HG02798 (cell line): ENCODE data around the gene MVB12A.

Experiments
- ATAC-seq: cut with Tn5 transposase; IDR thresholded peaks from one replicate; pipeline ENCODE4 v1.9.1; 2021; ENCODE audit warnings: mild to moderate bottlenecking; ENCODE audit not compliant: unreplicated experiment, poor library complexity

Gene MVB12A

DNA sequence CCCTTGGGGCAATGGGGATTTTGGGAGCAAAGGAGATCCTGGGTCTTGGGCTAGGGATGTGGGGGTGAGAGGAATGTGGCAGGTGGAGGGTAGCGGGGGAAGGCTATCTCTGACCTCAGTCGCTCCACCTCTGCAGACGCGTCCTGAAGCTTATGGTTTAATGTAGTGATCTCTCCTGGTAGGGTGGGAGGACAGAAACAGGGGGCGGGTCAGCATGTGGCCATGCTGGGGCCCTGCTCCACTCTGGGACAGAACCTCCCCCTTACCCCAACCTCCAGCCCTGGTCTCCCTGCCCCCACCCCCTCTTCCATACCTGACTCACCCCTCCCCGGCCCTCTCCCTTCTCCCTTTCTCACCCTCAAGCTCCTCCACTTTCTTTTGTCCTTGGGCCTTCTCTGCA, 15.8 kb upstream of the MVB12A start:
- ATAC-seq = no peak

DNA sequence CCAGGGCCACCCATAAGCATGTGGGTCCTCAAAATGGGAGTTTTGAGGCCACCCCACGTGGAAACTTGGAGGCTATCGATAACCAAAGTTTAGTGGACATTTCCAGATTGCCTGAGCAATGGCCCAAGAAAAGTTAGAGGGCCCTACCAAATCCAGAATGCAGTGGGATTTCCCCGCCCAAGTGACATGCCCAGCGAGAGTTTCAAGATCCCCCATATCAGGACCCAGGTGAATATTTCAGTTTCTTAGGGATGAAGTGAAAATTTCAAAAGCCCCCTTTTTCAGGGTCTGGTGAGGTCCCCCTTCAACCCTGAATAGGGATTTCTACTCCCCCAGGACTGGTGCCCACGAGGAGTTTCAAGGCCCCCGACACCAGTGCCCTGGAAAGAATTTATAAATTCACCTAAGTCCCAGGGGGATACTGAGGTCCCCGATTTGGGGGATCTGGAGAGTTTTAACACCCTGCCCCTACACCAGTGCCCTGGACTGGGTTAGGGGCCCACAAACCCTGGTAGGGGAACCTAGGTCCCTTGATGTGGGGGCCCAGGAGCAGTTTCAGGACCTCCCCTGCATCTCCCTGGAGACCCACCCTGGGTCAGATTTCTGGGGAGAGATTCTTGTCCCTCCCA, 15.1 kb upstream of the MVB12A start:
- peak; percentile 1 for ATAC-seq

DNA sequence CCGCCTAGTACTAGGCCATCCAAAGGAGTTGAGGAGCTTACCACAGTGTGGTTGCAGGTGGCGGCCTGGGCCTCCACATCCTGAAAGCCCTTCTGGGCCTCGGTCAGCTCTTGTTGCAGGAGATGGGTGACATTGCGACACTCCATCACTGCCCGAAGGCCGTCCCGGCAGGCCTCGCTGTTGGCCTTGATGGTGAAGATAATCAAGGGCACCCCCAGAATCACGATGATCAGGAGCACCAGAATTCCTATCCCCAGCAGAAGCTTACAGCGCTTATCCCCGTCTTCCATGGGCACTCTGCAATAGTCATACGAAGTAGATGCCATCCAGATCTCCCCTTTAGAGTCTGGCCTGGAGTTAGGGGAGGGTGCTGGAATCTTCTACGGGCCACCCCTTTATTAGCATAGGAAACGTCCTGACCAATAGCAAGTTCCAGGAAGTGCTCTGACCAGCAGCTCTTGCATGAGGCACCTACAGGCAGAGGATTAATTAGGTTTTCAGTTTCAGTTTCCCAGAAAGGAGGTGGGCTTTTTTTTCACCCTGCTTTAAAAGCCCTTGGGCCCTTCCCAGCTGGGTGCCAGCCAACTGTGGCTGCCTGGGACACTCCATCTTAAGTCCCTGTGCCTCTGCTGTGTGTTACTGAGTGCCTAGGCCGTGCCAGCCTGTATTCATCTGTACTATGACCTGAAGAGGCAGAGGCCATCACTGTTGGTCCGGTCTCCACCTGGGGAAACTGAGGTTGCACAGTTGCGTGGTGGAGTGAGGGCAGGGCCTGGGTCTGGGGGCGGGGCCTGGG, 14.4 kb upstream of the MVB12A start, which contains the start of gene BST2:
Gene BST2, minus strand, starts transcription at position 381 of the 796 bp plus-strand sequence. Its CDS starts 55 bp downstream, at position 326.
- ATAC-seq = peak; percentile 85

DNA sequence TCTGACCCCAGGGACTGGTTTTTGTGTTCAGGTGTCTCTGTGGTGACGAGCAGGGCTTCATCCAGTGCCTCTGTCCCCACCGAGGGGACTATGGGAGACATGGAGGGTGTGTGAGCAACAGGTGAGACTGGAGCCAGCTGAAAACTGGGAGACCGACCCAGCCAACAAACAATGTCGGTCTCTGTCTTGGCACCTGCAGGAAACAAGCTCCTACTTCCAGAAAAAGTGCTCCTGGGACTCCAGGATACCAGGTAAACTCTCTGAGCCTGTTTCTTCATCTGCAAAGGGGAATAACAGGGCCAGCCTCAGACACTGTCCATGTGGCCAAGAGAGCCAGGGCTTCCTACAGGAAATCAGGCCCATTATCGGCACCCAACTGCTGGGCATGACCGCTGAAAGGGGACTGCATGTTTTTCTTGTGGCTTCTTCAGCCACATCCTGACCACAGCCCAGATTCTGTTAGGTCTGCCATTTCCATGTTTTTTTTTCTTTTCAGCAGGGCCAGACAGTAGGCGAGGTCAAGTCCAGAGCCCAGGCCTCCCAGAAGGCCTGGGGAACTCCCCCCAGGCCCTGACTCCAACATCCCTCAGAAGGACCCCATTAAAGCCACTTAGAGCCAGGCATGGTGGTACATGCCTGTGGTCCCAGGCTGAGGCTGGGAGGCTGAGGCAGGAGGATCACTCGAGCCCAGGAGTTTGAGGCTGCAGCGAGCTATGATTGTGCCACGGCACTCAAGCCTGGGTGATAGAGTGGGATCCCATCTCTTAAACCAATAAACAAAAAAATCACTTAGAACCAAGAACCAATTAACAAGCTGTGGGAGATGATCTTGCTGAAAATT, 13.6 kb upstream of the MVB12A start:
- ATAC-seq = no peak

DNA sequence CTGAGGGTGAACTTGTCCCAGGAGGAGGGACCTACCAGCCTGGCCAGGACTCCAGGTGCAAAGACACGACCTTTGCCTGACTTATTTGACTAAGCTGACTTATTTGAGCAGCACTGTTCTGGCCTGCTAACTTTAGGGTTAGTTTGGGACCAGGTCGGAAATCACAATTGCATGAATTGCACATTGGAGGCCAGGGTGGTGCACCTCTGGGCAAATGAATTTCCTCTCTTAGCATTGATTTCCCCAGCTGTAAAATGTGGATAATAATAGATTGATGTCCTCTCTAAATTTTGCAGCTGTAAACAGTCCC, 13.0 kb upstream of the MVB12A start:
- no peak for ATAC-seq

DNA sequence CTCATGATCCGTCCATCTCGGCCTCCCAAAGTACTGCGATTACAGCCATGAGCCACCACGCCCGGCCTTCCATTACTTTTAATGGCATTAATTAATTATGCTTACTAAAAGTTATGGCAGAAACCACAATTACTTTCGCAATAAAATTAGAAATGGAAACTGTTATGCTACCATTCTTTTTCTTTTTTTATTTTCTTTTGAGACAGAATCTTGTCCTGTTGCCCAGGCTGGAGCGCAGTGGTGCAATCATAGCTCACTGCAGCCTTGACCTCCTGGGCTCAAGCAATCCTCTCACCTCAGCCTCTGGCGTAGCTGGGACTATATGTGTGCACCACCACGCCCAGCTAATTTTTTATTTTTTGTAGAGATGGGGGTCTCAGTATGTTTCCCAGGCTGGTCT, 9.9 kb upstream of the MVB12A start:
- no peak for ATAC-seq

DNA sequence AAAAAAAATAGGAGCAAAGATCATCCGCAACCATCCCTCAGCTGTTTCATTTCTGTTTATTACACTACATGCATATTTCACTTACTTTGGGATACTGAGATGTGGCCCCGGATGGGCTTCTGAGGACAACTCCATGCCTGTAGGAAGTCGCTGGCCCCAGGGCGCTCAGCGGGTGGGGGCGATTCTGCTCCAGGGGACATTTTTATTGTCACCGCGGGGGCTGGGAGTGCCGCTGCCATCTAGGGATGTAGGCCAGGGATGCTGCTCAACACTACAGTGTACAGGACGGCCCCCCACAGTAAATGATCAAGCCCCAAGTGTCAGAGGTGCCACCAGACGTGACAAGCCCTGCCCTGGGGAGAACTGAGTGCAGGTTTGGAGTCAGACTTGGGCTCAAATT, 8.0 kb upstream of the MVB12A start:
- ATAC-seq = no peak

DNA sequence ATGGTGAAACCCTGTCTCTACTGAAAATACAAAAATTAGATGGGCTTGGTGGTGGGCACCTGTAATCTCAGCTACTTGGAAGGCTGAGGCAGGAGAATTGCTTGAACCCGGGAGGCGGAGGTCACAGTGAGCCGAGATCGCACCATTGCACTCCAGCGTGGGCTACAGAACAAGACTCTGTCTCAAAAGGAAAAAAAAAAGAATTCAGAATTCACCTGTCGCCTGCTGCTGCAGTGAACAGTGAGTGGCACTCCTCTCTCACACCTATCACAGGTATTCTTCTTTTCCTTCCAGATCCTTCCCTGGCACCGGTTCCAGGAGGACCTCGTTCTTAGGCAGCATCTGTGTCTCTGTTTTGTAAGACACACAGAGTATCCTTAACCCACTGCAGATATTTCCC, 5.8 kb upstream of the MVB12A start:
- ATAC-seq = no peak

DNA sequence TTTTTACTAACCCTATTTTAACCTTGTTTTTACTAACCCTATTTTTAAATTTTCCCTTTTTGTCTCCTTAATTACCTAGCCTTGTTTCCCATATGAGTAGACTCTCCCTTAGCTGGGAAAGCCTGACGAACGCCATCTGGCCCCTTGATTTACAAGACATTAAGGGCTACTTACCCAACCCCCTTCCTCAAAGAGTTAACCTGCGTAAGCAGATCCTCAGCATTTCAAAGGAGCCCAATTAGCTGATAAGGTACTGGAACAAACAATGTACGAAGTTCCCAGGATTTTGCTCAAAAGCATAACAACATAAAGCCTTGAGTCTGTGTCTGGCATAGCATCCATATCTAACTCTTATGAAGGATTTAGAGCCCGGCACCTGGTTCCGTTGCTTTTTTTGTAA, 4.7 kb upstream of the MVB12A start:
- no peak for ATAC-seq

DNA sequence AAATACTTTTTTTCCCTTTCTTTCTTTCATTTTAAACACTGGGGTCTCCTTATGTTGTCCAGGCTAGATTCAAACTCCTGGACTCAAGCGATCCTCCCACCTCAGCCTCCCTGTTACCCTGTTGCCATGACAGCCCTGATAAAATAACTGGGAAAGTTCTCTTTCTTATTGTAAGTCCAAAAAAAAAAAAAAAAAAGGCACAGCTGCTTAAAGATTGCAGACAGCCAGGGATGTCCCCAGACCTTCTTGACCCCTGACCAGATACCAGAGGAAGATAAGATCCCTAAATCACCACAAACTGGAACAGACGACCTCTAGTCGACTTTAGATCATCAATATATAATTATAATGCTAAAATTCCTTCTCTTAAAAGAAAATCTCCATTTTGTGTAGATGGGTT, 1.1 kb upstream of the MVB12A start:
- no peak for ATAC-seq

DNA sequence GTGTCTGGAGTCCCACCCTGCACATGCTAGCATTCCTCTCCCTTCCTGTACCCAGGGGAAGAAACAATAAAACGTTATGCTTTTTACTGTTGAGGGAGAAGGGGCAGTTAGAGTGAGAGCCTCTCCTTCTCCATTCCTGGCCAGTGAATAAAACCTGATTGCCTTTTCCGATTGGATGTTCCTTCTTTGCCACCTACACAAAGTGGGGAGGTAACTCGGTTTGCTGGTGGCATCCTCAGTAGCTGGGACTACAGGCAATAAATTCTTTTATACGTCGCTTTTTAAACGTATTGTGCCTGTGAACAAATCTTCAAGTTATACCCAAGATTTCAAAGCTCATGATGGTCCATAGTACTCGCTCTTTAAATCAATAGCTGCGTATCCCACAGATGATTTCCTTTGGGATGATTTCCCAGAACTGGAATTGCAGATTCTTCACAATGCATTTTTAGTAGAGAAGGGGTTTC, 660 bp upstream of the MVB12A start:
- ATAC-seq = no peak

DNA sequence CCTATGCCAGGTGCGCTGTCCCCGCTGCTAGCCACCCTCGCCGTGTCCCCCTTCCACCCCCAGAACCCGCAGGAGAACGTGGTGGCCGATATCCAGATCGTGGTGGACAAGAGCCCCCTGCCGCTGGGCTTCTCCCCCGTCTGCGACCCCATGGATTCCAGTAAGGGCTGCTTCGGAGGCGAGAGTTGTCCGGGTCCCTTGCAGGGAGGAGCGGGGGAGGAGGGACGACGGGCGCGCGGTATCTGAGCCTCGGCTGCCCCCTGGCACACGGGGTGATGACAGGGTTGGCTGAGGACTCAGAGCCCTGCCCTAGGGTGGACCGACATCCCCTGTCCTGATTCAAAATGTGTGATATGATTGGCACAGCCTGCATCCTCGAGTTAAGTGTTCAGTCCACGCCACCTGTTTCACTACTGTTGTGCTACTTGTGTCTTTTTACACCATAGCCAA, 653 bp downstream of the MVB12A start:
- no peak for ATAC-seq

DNA sequence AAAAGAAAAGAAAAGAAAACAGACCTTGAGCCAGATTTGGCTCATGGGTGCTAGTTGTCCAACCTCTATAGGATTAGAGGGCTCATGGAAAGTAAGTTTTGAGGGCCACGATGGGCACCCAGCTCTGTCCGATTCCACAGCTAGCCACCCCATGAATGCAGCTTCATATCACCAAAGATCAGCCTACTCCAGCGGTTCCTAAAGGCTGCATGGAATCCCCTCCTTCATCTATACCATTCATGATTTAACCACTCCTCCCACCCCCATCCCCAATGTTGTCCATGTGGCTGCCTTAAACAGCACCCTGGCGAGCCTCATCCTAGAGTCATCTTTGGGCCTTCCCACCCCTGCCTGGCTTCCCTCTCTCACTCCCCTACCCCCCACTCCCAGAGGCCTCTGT, 2.1 kb downstream of the MVB12A start:
- no peak for ATAC-seq

DNA sequence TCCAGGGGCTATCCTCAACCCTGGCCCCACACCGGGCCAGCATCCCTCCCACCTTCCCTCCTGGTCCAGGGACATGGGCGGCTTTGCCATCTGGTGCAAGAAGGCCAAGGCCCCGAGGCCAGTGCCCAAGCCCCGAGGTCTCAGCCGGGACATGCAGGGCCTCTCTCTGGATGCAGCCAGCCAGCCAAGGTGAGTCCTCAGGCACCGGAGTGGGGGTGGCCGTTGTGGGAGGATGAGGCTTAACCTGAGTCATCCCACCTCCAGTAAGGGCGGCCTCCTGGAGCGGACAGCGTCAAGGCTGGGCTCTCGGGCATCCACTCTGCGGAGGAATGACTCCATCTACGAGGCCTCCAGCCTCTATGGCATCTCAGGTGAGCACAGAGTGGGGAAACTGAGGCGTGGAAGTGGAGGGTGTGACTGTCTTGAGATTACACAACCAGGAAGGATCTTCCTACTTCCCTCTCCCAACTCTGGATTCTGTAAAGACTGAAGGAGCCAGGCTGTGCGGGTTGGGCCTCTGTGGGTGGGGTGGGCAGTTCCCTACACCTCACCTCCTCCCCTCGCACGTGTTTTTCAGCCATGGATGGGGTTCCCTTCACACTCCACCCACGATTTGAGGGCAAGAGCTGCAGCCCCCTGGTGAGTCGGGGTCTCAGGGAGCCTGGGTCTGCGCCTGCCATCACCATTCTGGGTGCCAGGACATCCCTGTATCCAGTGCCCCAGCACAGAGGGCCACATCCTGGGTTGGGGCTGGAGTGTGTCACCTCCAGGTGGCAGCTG, 3.8 kb downstream of the MVB12A start:
- ATAC-seq = no peak

DNA sequence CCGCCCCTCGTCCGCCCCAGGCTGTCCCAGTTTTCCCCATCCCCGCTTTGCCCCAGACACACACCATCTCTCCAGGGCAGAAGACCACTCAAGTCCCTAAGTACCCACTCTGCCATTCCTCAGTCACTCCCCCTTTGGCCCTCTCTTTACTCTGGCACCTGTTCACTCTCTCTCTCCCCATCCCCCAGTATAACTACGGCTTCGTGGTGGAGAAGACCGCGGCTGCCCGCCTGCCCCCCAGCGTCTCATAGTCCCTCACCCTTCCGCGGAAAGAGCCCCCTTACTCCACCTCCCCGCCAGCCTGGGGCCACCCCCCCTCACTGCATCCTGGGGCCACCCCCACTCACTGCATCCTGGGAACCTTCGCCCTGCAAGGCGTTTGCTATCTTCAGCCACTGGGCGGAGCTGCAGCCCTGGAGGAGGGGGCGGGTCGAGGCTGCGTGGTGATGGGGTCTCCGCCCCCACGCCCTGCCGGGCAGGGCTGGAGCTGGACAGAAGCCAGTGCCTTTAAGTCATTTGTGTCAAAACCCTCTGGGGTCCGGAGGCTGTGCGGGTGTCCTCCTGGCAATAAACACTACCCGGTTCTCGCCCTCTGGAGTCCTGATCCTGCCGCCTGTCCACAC, 5.0 kb downstream of the MVB12A start:
- ATAC-seq = no peak

DNA sequence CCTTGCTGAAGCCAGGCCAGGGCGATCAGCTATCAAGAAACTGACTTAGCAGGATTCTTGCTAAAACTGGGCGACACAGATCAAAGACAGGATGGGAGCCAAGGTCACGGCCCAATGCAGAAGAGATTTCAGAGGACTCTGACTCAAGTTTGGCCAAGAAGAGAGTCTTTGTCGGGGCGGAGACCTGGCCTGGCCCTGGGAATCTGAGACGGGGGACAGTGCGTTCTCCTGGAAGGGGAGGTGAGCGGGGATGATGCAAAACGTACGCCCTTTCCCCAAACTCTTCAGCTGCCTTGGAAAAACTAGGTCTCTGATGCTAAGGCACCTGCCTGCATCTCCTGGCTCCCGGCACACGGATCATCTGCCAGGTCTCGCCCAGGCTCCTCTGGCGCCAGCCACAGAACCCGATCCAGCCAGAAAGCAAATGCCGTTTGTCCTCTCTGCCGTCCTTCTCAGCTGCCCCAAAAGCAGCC, 9.8 kb downstream of the MVB12A start:
- ATAC-seq = no peak

DNA sequence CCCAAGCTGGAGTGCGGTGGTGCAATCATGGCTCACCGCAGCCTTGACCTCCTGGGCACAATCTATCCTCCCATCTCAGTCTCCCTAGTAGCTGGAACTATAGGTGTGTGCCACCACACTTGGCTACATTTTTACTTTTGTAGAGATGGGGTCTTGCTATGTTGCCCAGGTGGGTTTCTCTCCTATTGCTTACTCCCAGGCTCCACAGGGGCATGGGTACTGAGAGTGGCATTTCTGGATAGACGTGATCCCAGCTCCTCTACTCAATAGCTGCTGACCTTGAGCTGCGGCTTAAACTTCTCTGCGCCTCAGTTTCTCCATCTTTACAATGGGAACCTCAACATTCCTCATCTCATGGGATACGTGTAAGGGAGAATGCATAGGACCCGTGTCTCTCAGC, 11.6 kb downstream of the MVB12A start:
- no peak for ATAC-seq

DNA sequence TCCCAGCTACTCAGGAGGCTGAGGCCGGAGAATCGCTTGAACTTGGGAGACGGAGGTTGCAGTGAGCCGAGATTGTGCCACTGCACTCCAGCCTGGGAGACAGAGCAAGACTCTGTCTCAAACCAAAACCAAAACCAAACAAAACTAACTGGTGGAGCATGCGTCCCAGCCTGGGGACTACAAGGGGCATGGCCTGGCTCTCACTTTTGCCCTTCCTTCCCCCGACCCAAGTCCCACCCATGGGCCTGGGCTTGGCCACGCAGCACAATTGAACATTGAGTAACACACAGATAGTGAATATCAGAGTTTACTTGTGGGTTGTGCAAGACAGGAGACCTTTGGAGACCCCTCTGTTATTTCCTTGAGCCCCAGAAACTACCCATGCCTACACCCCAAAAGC, 15.4 kb downstream of the MVB12A start:
- no peak for ATAC-seq

DNA sequence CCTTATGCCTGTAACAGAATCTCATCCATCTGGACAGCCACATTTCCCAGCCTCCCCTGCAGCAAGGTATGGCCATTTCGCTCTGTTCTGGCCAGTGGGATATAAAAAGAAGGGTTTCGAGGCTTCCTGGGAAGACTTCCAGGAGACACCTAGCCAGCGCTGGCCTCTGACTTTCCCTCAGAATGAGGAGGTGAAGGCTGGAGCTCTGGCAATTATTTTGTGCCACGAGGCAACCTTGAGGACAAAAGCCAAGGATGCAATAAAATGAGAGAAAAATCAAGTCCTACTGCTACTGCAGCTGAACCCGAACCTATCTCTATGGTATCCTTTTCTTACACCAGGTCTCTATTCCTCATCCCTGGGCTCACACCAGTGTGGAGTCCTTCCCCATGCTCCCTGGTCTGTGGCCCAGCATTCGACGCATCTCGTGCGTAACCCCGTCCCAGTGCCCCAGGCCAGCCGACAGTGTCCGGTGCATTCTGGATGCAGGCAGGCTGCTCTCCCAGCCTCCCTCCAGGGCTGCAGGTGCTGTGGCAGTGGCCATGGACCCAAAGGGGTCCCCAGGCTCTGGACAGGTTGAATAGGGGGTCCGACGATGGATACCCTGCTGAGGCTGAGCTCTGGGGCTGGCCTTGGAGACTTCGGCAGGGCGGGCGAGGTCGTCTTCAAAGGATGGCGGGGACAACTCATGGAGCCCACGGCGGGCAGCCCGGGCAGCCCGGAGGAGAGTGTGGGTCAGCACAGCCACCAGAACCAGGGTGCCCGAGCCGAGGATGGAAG, 16.4 kb downstream of the MVB12A start:
- ATAC-seq = no peak
